Measurements from ENCODE around the gene MLIP.

Gene MLIP

DNA sequence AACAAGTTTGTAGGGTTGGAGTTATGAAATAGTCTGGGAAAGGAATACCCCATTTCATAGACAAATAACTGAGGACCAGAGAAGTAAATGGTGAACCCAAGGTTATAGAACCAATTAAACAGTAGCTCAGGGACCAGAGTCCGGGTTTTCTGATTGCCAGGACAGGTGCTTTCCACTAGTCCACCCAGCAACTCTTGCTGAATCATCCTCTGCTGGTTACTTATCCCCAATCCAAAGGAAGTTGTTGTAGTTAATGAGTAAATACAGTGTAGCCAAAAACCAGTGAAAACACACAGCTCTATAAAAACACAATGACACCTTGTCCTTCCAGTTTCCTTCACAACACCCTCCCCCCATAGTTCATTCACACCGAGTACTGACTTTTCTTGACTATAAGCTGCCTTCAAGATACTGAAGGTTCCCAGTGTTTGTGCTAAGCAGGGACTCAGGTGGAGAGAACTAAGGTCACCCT lies 196.2 kb downstream of the MLIP start:
- DNase-seq (ENCODE audit: low read depth) = no peak
- no peak overlapping the region for H3K4me3 ChIP-seq (replicated peaks; ENCODE audit: low read depth, low read length)
- TF ChIP-seq, protein P1, sequence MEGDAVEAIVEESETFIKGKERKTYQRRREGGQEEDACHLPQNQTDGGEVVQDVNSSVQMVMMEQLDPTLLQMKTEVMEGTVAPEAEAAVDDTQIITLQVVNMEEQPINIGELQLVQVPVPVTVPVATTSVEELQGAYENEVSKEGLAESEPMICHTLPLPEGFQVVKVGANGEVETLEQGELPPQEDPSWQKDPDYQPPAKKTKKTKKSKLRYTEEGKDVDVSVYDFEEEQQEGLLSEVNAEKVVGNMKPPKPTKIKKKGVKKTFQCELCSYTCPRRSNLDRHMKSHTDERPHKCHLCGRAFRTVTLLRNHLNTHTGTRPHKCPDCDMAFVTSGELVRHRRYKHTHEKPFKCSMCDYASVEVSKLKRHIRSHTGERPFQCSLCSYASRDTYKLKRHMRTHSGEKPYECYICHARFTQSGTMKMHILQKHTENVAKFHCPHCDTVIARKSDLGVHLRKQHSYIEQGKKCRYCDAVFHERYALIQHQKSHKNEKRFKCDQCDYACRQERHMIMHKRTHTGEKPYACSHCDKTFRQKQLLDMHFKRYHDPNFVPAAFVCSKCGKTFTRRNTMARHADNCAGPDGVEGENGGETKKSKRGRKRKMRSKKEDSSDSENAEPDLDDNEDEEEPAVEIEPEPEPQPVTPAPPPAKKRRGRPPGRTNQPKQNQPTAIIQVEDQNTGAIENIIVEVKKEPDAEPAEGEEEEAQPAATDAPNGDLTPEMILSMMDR (IDR thresholded peaks at IDR 0.05; ENCODE audit: low read length, missing control alignments) = no peak

DNA sequence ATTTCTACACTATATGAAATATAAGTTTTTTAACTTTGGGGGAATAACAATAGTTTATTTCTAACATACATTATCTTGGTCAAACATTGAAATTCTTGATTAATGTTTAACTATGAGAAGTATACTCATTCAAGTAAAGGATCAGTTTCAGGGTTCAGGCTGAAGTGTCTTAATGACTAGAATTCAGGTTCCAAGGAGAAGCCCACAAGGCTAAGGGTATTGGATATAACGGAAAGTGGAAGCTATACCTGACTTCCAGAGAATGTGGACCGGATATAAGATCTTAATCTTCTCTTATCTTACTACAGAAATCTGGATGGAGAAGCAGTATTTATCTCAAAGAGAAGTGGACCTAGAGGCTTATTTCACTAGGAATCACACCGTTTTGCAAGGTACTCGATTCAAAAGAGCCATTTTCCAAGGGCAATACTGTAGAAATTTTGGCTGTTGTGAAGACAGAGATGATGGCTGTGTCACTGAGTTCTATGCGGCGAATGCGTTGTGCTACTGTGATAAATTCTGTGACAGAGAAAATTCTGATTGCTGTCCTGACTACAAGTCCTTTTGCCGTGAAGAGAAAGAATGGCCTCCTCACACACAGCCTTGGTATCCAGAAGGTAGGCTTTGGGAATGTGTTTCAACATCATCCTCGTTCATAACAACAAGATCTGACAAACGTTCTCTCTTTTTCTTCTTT lies 197.2 kb downstream of the MLIP start, which contains the start of gene TINAG:
Gene TINAG, plus strand, starts transcription at position 153 of the 697 bp plus-strand sequence. Its CDS starts 110 bp downstream, at position 263.
- no peak for DNase-seq (ENCODE audit: low read depth)
- TF ChIP-seq, protein P1 (IDR thresholded peaks at IDR 0.05; ENCODE audit: low read length, missing control alignments) = no peak
- no peak within 1 kb of the TSS for H3K4me3 ChIP-seq (replicated peaks; ENCODE audit: low read depth, low read length)

DNA sequence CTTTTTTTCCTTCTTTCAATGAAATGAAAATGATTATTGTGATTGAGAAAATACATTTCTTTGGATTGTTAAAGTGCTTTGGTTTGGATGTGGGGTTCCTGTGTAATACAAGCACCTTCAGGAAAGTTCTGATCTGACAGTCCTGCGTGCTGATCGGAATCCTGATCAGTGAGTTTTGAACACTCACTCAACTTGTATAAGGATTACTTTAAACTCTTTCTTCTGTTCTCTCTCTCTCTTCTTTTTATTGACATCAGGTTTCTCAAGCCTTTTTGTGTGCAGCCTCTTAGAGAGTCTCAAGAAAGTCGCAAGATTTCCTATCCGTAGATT lies 197.7 kb downstream of the MLIP start:
- DNase-seq (ENCODE audit: low read depth) = no peak
- TF ChIP-seq, protein P1 (IDR thresholded peaks at IDR 0.05; ENCODE audit: low read length, missing control alignments) = no peak
- H3K4me3 ChIP-seq (replicated peaks; ENCODE audit: low read depth, low read length) = no peak overlapping the region

DNA sequence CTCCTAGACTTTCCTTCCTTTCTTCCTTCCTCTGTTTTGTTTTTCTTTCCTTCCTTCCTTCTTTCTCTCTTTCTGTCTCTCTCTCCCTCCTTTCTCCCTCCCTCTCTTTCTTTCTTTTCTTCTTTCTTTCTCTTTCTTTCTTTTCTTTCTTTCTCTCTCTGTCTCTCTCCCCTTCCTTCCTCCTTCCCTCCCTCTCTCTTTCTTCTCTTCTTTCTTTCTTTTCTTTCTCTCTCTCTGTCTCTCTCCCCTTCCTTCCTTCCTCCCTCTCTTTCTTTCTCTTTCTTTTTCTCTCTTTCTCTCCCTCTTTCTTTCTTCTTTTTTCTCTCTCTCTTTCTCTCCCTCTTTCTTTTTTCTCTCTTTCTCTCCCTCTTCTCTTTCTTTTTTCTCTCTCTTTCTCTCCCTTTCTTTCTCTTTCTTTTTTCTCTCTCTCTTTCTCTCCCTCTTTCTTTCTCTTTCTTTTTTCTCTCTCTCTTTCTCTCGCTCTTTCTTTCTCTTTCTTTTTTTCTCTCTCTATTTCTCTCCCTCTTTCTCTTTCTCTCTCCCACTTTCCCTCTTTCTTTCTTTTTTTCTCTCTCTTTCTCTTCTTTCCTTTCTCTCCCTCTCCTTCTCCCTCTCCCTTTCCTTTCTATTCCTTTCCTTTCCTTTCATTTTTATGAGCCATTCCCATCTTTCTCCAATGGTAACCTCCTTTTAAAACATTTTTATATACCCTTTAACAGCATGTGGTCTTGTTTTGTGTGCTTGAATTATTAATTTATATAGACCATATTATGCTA lies 199.3 kb downstream of the MLIP start:
- TF ChIP-seq, protein P1 (IDR thresholded peaks at IDR 0.05; ENCODE audit: low read length, missing control alignments) = no peak

DNA sequence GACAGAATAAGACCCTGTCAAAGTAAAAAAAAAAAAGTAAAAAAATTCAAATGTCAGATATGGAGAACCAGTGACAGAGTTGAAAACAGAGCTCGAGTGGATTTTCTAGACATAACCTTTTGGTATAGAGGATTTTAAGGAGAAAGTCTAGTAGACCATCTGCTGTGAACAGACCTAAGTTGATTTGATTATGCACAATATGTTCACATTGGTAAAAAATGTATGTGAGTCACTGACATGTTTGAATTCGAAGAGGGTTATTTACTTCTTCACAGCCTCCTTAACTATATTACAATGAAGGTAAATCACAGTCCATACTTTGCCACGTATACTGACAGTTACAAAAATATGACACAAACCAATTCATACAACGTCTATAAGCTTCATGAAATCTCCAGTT lies 204.4 kb downstream of the MLIP start:
- DNase-seq (ENCODE audit: low read depth) = no peak
- TF ChIP-seq, protein P1 (IDR thresholded peaks at IDR 0.05; ENCODE audit: low read length, missing control alignments) = no peak

More for the DNA sequence above, 199.3 kb downstream of the MLIP start:
- H3K4me3 ChIP-seq (replicated peaks; ENCODE audit: low read depth, low read length) = no peak overlapping the region
- no peak for DNase-seq (ENCODE audit: low read depth)

More for the DNA sequence above, 204.4 kb downstream of the MLIP start:
- no peak overlapping the region for H3K4me3 ChIP-seq (replicated peaks; ENCODE audit: low read depth, low read length)
